Measurements from ENCODE around the gene CCNB2.

CCNB2 gene

DNA sequence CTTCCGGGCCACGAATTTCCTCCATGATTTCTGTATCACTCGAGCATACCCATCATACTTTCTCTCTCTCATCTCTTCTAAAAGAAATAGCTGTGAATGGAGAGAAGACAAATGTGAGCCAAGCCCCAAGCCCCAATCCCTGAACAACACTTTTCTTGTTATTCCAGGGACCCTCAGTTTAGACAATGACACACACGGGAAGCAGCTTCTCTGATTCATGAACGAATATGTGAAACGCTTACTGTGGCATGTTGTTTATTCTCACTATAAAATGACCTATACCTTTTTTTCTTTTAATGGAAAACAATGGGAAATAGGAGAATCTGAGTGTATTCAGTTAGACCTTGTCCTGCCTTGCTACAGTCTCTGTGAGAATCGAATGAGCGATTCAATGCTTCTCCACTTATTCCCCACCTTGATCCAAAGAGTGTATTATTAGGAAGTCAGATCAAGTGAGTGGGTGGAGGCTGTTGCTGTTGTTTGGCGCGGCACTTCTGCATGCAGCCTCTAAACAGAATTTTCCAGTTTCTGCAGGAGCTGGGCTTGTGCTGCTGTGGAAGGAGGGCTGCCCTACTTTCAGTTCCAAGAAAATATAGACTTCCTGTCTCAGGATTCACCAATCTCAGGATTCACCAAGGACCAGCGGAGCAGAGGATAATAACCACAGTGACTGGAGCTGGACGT lies 69.3 kb downstream of the CCNB2 start:
- TF ChIP-seq ZFX (IDR thresholded peaks at IDR 0.05) (no peak), CTCF (conservative IDR thresholded peaks at IDR 0.05) (no peak)
- no peak overlapping the region for H3K27ac ChIP-seq
